LHCN-M2 (cell line): ENCODE measurements around the gene TBC1D19. TPM values are rescaled to one million over a fixed set of nuclear protein-coding genes. Genes with fewer than 3 reads are reported as not detected.
"Not testable (repeated sequence)": the region's sequence is repeated elsewhere in the genome, so short reads cannot be mapped to it uniquely, and the experiment has no call there.

Experiments
- DNase-seq: peaks from one replicate; pipeline ENCODE4 v3.0.0-alpha.2; 2012; ENCODE audit warnings: low read depth
- total RNA-seq: library from RNA; depleted of rRNA; stranded (reverse); fragments of >200 nt; gene quantifications from 2 replicates; pipeline ENCODE4 v1.2.3, GENCODE V29; 2014

Gene TBC1D19
- total RNA-seq, 1 experiment from 2014 or later: 86.3 TPM

GRCh38 chr4:26682436-26682835, 98.6 kb downstream of the TBC1D19 start:
- no peak for DNase-seq

- DNase-seq: no peak
Observed at GRCh38 chr4:26685250-26685649, 101.4 kb downstream of the TBC1D19 start.

GRCh38 chr4:26687728-26688127, 103.8 kb downstream of the TBC1D19 start:
- DNase-seq: peak; percentile 93

GRCh38 chr4:26690506-26690905, 106.6 kb downstream of the TBC1D19 start:
- DNase-seq: no peak

- no peak for DNase-seq
Observed at GRCh38 chr4:26692014-26692726, 108.3 kb downstream of the TBC1D19 start.

GRCh38 chr4:26694131-26694530, 110.2 kb downstream of the TBC1D19 start:
- DNase-seq: not testable (repeated sequence)

GRCh38 chr4:26700110-26700509, 116.2 kb downstream of the TBC1D19 start:
- DNase-seq: no peak

- DNase-seq: no peak
Observed at GRCh38 chr4:26701095-26701494, 117.2 kb downstream of the TBC1D19 start.

GRCh38 chr4:26701786-26702227, 117.9 kb downstream of the TBC1D19 start:
- DNase-seq: no peak

GRCh38 chr4:26707342-26707741, 123.5 kb downstream of the TBC1D19 start:
- DNase-seq: no peak

GRCh38 chr4:26709246-26709645, 125.4 kb downstream of the TBC1D19 start:
- no peak for DNase-seq

- peak; percentile 51 for DNase-seq
Observed at GRCh38 chr4:26713563-26714151, 129.8 kb downstream of the TBC1D19 start.

- no peak for DNase-seq
Observed at GRCh38 chr4:26715636-26716242, 131.9 kb downstream of the TBC1D19 start.

GRCh38 chr4:26717332-26717731, 133.4 kb downstream of the TBC1D19 start:
- DNase-seq: peak; percentile 85

GRCh38 chr4:26719954-26720552, 136.2 kb downstream of the TBC1D19 start:
- peak; percentile 47 for DNase-seq

GRCh38 chr4:26721685-26722084, 137.8 kb downstream of the TBC1D19 start:
- no peak for DNase-seq

GRCh38 chr4:26723216-26723615, 139.3 kb downstream of the TBC1D19 start:
- peak; percentile 27 for DNase-seq

- DNase-seq: no peak
Observed at GRCh38 chr4:26724534-26724933, 140.7 kb downstream of the TBC1D19 start.

GRCh38 chr4:26726655-26727387, 142.9 kb downstream of the TBC1D19 start:
- DNase-seq: no peak

GRCh38 chr4:26727844-26728243, 144.0 kb downstream of the TBC1D19 start:
- no peak for DNase-seq

GRCh38 chr4:26729027-26729426, 145.1 kb downstream of the TBC1D19 start:
- no peak for DNase-seq

GRCh38 chr4:26729547-26729946, 145.7 kb downstream of the TBC1D19 start:
- no peak for DNase-seq
